T47D (cell line): ENCODE measurements around the gene RNF126.

Source experiments
- DNase-seq, 2 experiments: peaks; one replicate each; pipeline versions ENCODE4 v3.0.0 to v3.0.0-alpha.2; 2011 to 2012; ENCODE audit warnings: low read depth in 1 of 2, low spot score in 1 of 2
- JUND ChIP-seq: IDR thresholded peaks from 2 replicates; pipeline ENCODE4 v1.6.1; 2012; ENCODE audit warnings: low read depth
- in situ Hi-C: cut with HindIII; loops from 2 replicates; pipeline ENCODE4 v1.10.0; 2016; ENCODE audit warnings: low sequenced_read_pairs, low pct_unique_long_range_greater_than_20kb

Gene RNF126

GRCh38 chr19:620166-620862, 42.7 kb downstream of the RNF126 start:
- no peak for TF ChIP-seq JUND
- in situ Hi-C loops, result no loop called here
- DNase-seq, result no peak

- DNase-seq, result no peak
- in situ Hi-C loops, result no loop called here
- no peak for TF ChIP-seq JUND
Measured at GRCh38 chr19:619286-620002, 43.6 kb downstream of the RNF126 start.

DNA sequence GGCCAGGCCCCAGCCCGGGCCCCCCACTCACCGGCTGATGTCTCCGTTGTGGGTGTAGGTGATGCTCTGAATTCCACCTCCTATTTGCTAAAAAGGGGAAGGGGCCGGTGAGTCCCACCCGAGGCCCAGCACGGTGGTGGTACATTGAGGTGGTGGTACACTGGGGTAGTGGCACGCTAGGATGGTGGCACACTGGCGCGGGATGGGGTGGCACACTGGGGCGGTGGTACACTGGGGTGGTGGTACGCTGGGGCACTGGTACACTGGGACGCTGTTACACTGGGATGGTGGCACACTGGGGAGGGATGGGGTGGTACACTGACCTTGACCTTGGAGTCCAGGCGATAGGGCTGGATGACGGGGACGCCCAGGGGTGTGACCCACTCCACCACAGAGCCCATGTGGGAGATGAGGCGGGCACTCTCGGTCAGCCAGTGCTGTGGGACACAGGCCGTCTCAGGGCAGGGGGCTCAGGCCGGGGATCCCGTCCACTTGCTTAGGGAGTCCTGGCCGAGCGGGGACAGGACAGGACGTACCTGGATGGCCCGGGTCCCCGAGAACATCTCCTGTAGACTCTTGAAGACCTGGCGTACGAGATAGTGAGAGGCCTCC, 44.2 kb downstream of the RNF126 start:
- TF ChIP-seq JUND, result no peak
- DNase-seq, result no peak
- in situ Hi-C loops, result no loop called here

GRCh38 chr19:618247-618619, 44.8 kb downstream of the RNF126 start:
- in situ Hi-C loops, result no loop called here
- TF ChIP-seq JUND, result no peak
- no peak for DNase-seq

GRCh38 chr19:617551-618246, 45.3 kb downstream of the RNF126 start:
- DNase-seq, result no peak
- in situ Hi-C loops, result no loop called here
- no peak for TF ChIP-seq JUND

DNA sequence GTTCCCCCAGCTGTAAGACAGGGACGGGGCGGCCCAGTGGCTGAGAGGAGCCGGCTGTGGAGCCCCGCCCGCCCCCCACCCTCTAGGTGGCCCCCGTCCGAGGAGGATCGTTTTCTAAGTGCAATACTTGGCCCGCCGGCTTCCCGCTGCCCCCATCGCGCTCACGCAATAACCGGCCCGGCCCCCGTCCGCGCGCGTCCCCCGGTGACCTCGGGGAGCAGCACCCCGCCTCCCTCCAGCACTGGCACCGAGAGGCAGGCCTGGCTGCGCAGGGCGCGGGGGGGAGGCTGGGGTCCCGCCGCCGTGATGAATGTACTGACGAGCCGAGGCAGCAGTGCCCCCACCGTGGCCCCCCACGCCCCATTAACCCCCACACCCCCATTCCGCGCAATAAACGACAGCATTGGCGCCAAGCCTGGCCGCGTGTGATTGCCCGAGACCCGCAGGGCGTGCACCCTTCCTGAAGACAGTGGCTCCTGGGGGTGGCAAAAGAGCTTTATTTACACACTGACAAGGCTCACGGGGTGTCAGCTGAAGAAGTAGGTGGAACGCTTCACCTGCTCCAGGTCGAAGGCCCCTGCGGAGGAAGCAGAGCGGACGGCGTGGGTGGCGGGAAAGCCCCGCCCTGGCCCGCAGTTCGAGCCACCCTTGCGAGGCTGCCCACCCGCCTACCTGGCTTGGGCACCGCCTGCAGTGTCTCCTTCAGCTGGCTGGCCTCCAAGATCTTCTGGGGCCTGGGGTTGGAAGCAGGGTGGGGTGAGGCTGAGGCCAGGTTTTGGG, 46.1 kb downstream of the RNF126 start:
- no peak for DNase-seq
- no peak for TF ChIP-seq JUND
- in situ Hi-C loops, result no loop called here

GRCh38 chr19:616062-616700, 46.8 kb downstream of the RNF126 start:
- in situ Hi-C loops, result no loop called here
- TF ChIP-seq JUND, result no peak
- DNase-seq, result no peak

GRCh38 chr19:615619-616018, 47.4 kb downstream of the RNF126 start:
- no peak for TF ChIP-seq JUND
- DNase-seq, result no peak
- in situ Hi-C loops, result no loop called here

GRCh38 chr19:613732-614567, 49.1 kb downstream of the RNF126 start:
- no peak for DNase-seq
- in situ Hi-C loops, result no loop called here
- TF ChIP-seq JUND, result no peak

DNA sequence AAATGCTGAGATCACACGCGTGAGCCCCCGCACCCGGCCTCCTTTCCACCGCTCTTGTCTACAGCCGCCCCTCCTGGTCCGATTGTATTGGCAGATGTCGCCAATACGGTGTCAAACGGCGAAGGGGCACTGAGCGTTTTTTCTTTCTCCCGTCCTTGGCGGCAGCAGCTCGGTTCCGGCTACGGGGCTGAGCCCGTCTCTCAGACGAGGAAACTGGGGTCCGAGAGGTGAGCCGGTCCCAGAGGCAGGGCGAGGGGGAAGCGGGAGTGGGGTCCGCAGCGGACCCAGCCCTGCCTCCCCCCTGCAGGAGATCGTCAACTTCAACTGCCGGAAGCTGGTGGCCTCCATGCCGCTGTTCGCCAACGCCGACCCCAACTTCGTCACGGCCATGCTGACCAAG, 50.1 kb downstream of the RNF126 start:
- TF ChIP-seq JUND, result no peak
- in situ Hi-C loops, result no loop called here
- no peak for DNase-seq

GRCh38 chr19:611481-611868, 51.5 kb downstream of the RNF126 start:
- no peak for TF ChIP-seq JUND
- in situ Hi-C loops, result no loop called here
- no peak for DNase-seq
